Cardiac muscle cell (in vitro differentiated cells and primary cell): ENCODE data around the gene ST6GALNAC3. TPM values are rescaled to one million over a fixed set of nuclear protein-coding genes. Genes with fewer than 3 reads are reported as not detected.

Source experiments
- DNase-seq, 2 donors: peaks; one replicate each; pipeline versions ENCODE4 v3.0.0 to v3.0.0-alpha.2; 2010 to 2017; ENCODE audit warnings: low read depth in 1 of 2, low spot score in 1 of 2
- H3K27ac ChIP-seq: fragments of 200-600 bp; sonication (generic); 2 replicates; pipeline ENCODE4 v1.5.1; 2016
- H3K27me3 ChIP-seq: fragments of 200-600 bp; sonication (generic); 2 replicates; pipeline ENCODE4 v1.6.0; 2016; ENCODE audit warnings: control low read depth
- H3K36me3 ChIP-seq: fragments of 200-600 bp; sonication (generic); 2 replicates; pipeline ENCODE4 v1.5.1; 2016; ENCODE audit warnings: control low read depth
- H3K4me1 ChIP-seq: fragments of 200-600 bp; sonication (generic); 2 replicates; pipeline ENCODE4 v1.8.1; 2017; ENCODE audit warnings: low read depth, mild to moderate bottlenecking, mixed run types
- H3K4me3 ChIP-seq: fragments of 200-600 bp; sonication (generic); 2 replicates; pipeline ENCODE4 v1.5.1; 2016; ENCODE audit warnings: mild to moderate bottlenecking
- H3K9me3 ChIP-seq: fragments of 200-600 bp; sonication (generic); 2 replicates; pipeline ENCODE4 v1.5.1; 2017; ENCODE audit warnings: low read depth, mild to moderate bottlenecking, control low read depth
- CTCF ChIP-seq: IDR thresholded peaks from 2 replicates; pipeline ENCODE4 v1.5.1; 2012; ENCODE audit warnings: low read depth, mild to moderate bottlenecking, low read length
- polyA plus RNA-seq: library from polyadenylated mRNA; unstranded; fragments of >200 nt; fragmentation: Nextera tagmentation; extraction: Ambion mirVana; gene quantifications from 2 replicates; pipeline ENCODE4 v1.2.1, GENCODE V29; 2016
- total RNA-seq: library from RNA; depleted of rRNA; stranded (reverse); fragments of >200 nt; gene quantifications from 2 replicates; pipeline ENCODE4 v1.2.3, GENCODE V29; 2016

Gene ST6GALNAC3
- total and polyA plus RNA-seq, 2 experiments from 2014 or later, result 10.4 to 14.8 TPM

- no peaks in the 10 kb centered on the region for H3K27me3 ChIP-seq
- H3K4me1 ChIP-seq, result peaks cover 6% of the 10 kb centered on the region
- no peak overlapping the region for H3K27ac ChIP-seq
- no peak overlapping the region for H3K4me3 ChIP-seq
- no peak for DNase-seq
- H3K36me3 ChIP-seq, result no peaks in the 10 kb centered on the region
- H3K9me3 ChIP-seq, result no peaks in the 10 kb centered on the region
- TF ChIP-seq CTCF, result no peak
Observed at GRCh38 chr1:76124196-76124595, 49.6 kb downstream of the ST6GALNAC3 start.

GRCh38 chr1:76125473-76126219, 51.1 kb downstream of the ST6GALNAC3 start:
- DNase-seq, result no peak
- no peaks in the 10 kb centered on the region for H3K9me3 ChIP-seq
- no peak for TF ChIP-seq CTCF
- H3K27ac ChIP-seq, result no peak overlapping the region
- H3K36me3 ChIP-seq, result no peaks in the 10 kb centered on the region
- no peak overlapping the region for H3K4me3 ChIP-seq
- H3K4me1 ChIP-seq, result peaks cover 6% of the 10 kb centered on the region
- no peaks in the 10 kb centered on the region for H3K27me3 ChIP-seq

DNA sequence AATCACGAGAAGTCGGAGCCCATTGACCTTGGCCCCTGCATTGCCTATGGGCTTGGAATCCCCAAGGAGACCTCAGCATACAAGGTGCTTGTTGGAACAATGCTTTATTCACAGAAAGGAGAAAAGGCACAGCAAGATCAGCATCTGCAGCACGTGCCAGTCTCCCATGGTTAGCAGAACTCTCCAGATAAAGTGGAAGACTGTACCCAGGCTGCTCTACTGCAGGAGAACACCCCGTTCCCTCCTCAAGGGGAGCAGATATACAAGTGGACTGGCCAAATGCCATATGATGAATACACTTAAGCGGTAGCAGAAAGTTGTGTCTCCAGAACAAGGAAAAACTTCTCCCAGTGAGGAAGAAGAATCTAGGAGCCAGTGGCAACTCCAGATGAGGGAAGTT, 53.5 kb downstream of the ST6GALNAC3 start:
- H3K4me1 ChIP-seq, result no peaks in the 10 kb centered on the region
- no peak for DNase-seq
- no peak overlapping the region for H3K27ac ChIP-seq
- no peaks in the 10 kb centered on the region for H3K36me3 ChIP-seq
- no peak overlapping the region for H3K4me3 ChIP-seq
- no peaks in the 10 kb centered on the region for H3K9me3 ChIP-seq
- TF ChIP-seq CTCF, result no peak
- no peaks in the 10 kb centered on the region for H3K27me3 ChIP-seq

DNA sequence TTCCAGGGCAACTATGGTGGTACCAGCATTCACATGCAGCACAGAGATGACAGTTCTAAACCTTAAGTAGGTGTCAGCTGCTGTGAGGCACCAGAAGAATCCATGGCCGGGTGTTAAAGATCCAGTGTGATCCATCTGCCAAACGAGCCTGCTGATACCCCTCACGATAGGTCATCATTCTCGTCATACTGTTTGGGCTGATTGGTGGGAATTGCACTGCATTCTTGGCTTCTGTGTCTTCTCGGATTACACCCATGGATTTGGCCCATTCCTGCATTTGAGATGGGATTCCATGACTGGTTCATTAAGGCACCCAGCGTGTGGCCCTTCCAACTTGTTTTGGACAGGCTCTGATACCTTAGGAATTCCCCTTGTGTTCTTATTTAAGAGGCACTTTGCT, 55.2 kb downstream of the ST6GALNAC3 start:
- H3K36me3 ChIP-seq, result no peaks in the 10 kb centered on the region
- H3K27me3 ChIP-seq, result no peaks in the 10 kb centered on the region
- no peak for DNase-seq
- H3K27ac ChIP-seq, result no peak overlapping the region
- H3K9me3 ChIP-seq, result no peaks in the 10 kb centered on the region
- no peak for TF ChIP-seq CTCF
- H3K4me3 ChIP-seq, result no peak overlapping the region
- H3K4me1 ChIP-seq, result no peaks in the 10 kb centered on the region

- H3K36me3 ChIP-seq, result no peaks in the 10 kb centered on the region
- H3K4me1 ChIP-seq, result no peaks in the 10 kb centered on the region
- H3K27ac ChIP-seq, result no peak overlapping the region
- no peak for TF ChIP-seq CTCF
- H3K27me3 ChIP-seq, result no peaks in the 10 kb centered on the region
- no peak for DNase-seq
- H3K9me3 ChIP-seq, result no peaks in the 10 kb centered on the region
- H3K4me3 ChIP-seq, result no peak overlapping the region
Observed at GRCh38 chr1:76130992-76131391, 56.4 kb downstream of the ST6GALNAC3 start.
